Ovary (tissue), 9 donors: ENCODE results near the gene COPE. TPM values are rescaled to one million over a fixed set of nuclear protein-coding genes. Genes with fewer than 3 reads are reported as not detected.

Experiments
- DNase-seq, 5 donors: peaks; one replicate each; pipeline ENCODE4 v3.0.0-alpha.2; 2019 to 2020
- H3K27ac ChIP-seq, 2 donors: fragments of 200-600 bp; one replicate each; pipeline versions ENCODE4 v1.5.1 to v1.8.0; 2019 to 2022
- H3K27me3 ChIP-seq: fragments of 200-600 bp; one replicate; pipeline ENCODE4 v1.8.0; 2022
- H3K36me3 ChIP-seq: fragments of 200-600 bp; sonication (generic); one replicate; pipeline ENCODE4 v1.5.1; 2019
- H3K4me1 ChIP-seq: one replicate; pipeline ENCODE4 v1.8.1; 2013; ENCODE audit warnings: mild to moderate bottlenecking, moderate library complexity; ENCODE audit not compliant: insufficient read depth
- H3K4me3 ChIP-seq: fragments of 200-600 bp; sonication (generic); one replicate; pipeline ENCODE4 v1.5.1; 2017
- H3K9me3 ChIP-seq, 2 donors: fragments of 200-600 bp in 1 of 2; sonication (generic) in 1 of 2; one replicate each; pipeline versions ENCODE4 v1.5.1 to v1.8.1; 2013 to 2019; ENCODE audit warnings: mild to moderate bottlenecking in 1 of 2, moderate library complexity in 1 of 2
- EP300 ChIP-seq: sonication (generic); formaldehyde crosslinking; IDR thresholded peaks from one replicate; pipeline ENCODE4 v1.6.1; 2017; ENCODE audit warnings: antibody characterized with exemption
- POLR2A ChIP-seq: fragments of 450-650 bp; IDR thresholded peaks from one replicate; pipeline ENCODE4 v1.6.1; 2017; ENCODE audit warnings: antibody characterized with exemption, mild to moderate bottlenecking, moderate library complexity
- WGBS, 3 donors: extraction: QIAGEN DNeasy Blood & Tissue Kit in 1 of 3; methylation state at CpG; one replicate each; pipeline versions ENCODE4 v1.1.5 to v1.1.7; 2013 to 2017; 5-methylcytosine and 5-hydroxymethylcytosine counted together
- intact Hi-C, 4 donors: fragments of 100-400 bp; cut with DNase I; formaldehyde crosslinking; loops; one replicate each; pipeline versions ENCODE4 v1.11.0 to v1.15.1; 2022 to 2023
- polyA plus RNA-seq, 2 donors: library from polyadenylated mRNA; stranded (reverse); fragments of 200-250 nt in 1 of 2; fragments of 350-450 nt in 1 of 2; fragmentation: Illumina TruSeq in 1 of 2; extraction: RNeasy Lipid Tissue Mini Kit (QIAGEN cat#74804) in 1 of 2; gene quantifications; one replicate each; pipeline ENCODE4 v1.2.3, GENCODE V29; 2013 to 2014
- total RNA-seq, 7 donors: library from RNA; depleted of rRNA in 2 of 7; stranded (reverse); fragments of >200 nt in 2 of 7; fragmentation: NEBNext Ultra II Directional in 3 of 7; extraction: Animal tissue kit (Norgen Biotek cat#: 25700) in 3 of 7; gene quantifications; one replicate each; pipeline versions ENCODE4 v1.1.0 to v1.2.4, GENCODE V29; 2016 to 2023
- TF ChIP-seq, protein P1 (sequence below), 3 donors: fragments of 450-650 bp in 2 of 3; fragments of 200-600 bp in 1 of 3; IDR thresholded peaks; one replicate each; pipeline versions ENCODE4 v1.5.1 to v1.8.0; 2016 to 2022; ENCODE audit warnings: antibody characterized with exemption in 3 of 3, mild to moderate bottlenecking in 1 of 3
- donor health status: DM: no; HTN: no; CAD: no; lungs with moderate emphysema.
- donor health status: DM: no; HTN: no; CAD: no.
- donor health status: Bipolar disorder and iron deficiency.
- donor health status: DM: yes; HTN: yes; CAD: no.
- donor health status: DM: no; HTN: no; CAD: no.
- donor health status: DM: yes; HTN: yes; CAD: no.

Gene COPE
- total and polyA plus RNA-seq, 9 donors, result 11.3 to 140 (median 115) TPM

DNA sequence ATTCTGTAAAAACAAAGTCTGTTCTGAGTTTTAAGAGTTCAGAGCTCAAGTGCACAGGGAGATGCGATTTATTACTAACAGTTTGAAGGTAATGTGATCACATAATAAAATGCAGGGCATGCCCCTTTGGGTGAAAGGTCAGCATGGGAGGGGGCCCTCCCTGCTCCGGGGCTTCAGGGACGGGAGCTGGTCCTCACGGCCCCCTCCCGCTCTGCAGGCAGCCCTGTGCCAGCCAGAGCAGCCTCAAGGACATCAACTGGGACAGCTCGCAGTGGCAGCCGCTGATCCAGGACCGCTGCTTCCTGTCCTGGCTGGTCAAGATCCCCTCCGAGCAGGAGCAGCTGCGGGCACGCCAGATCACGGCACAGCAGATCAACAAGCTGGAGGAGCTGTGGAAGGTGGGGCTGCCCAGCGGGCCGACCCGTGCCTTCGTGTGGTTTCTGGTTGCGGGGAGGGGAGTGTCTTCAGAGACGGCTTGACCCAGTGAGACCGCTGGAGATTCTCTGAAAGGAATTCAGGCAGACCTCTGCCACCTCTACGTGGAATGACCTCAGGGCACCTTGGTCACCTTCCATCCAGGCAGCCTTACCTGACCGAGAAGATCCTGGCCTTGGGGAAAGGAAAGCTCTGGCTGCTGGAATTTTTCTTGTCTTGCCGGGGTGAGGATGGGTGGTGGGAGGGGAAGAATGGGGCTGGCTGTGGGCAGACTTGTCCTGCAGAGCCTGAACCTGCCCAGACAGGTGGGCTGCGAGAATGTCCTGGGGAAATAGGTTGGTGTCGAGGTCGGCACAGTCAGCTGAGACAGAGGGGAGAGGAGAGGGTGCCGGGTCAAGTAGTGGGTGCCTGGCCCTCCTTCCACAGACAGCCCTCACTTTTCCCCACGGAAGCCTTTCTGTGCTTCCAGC is 68.5 kb downstream of the COPE start:
- 27 to 47% (median 33%) methylated on average over 27 of the region's 27 CpGs for WGBS, 3 donors
- Histone ChIP-seq H3K27me3 (no peaks in the 10 kb centered on the region), H3K4me3 (no peak overlapping the region), H3K27ac (peak overlapping the region in 1 of 2 donors; percentile 73), H3K9me3 (no peaks in the 10 kb centered on the region), H3K4me1 (peaks cover 31% of the 10 kb centered on the region), H3K36me3 (no peaks in the 10 kb centered on the region)
- TF ChIP-seq EP300 (no peak), POLR2A (no peak)
- TF ChIP-seq, protein P1, sequence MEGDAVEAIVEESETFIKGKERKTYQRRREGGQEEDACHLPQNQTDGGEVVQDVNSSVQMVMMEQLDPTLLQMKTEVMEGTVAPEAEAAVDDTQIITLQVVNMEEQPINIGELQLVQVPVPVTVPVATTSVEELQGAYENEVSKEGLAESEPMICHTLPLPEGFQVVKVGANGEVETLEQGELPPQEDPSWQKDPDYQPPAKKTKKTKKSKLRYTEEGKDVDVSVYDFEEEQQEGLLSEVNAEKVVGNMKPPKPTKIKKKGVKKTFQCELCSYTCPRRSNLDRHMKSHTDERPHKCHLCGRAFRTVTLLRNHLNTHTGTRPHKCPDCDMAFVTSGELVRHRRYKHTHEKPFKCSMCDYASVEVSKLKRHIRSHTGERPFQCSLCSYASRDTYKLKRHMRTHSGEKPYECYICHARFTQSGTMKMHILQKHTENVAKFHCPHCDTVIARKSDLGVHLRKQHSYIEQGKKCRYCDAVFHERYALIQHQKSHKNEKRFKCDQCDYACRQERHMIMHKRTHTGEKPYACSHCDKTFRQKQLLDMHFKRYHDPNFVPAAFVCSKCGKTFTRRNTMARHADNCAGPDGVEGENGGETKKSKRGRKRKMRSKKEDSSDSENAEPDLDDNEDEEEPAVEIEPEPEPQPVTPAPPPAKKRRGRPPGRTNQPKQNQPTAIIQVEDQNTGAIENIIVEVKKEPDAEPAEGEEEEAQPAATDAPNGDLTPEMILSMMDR (IDR thresholded peaks at IDR 0.05), result no peak
- intact Hi-C loops, result loop anchor here in 1 of 4 donors (10.0 kb wide), 1 partner anchor 256 kb away; no protein-coding TSS in a partner anchor
- peak in 2 of 5 donors; percentile 63 to 68 for DNase-seq

DNA sequence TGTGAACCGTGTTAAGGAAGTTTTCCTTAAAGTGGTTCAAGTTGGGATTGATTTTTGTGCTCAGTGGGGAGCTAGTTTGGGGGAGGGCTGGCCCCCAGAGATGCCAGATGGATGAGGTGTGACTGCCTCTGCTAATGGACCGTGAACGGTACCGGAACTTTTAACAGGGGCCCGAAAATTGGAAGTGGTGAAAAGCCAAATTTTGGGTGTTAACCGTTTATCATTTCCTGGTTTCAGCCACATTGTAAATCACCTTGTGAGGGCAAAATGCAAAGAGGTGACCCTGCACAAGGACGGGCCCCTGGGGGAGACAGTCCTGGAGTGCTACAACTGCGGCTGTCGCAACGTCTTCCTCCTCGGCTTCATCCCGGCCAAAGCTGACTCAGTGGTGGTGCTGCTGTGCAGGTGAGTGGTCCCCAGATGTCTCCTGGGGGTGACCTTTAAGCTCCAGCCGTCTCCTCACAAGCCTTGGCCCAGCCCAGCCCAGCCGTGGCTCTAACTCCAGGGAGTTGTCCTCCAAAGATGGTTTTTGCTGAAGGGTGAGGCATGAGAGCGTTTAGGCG is 69.3 kb downstream of the COPE start:
- no peak for TF ChIP-seq POLR2A
- TF ChIP-seq, protein P1 (IDR thresholded peaks at IDR 0.05), result no peak
- TF ChIP-seq EP300, result no peak
- peak overlapping the region; percentile 3 to 73 for H3K27ac ChIP-seq
- no peaks in the 10 kb centered on the region for H3K36me3 ChIP-seq
- H3K4me3 ChIP-seq, result no peak overlapping the region
- intact Hi-C loops, result loop anchor here (2.0 to 10.0 kb wide), 5 partner anchors 253 to 398 kb away; no protein-coding TSS in a partner anchor
- H3K27me3 ChIP-seq, result no peaks in the 10 kb centered on the region
- peaks cover 36% of the 10 kb centered on the region for H3K4me1 ChIP-seq
- no peaks in the 10 kb centered on the region for H3K9me3 ChIP-seq
- 33 to 36% (median 36%) methylated on average over 16 of the region's 16 CpGs for WGBS, 3 donors
- DNase-seq, result no peak

Other genes with a start within 250 kb of the COPE start
- gene CRTC1, start 235.7 kb downstream of the COPE start, total RNA-seq, result 10 to 100 TPM in 5 of 7 donors, 1 to 10 TPM in 2; 2.4 to 19.5 (median 14.6) TPM
- gene CRTC1, start 235.7 kb downstream of the COPE start, polyA plus RNA-seq, result 1 to 10 TPM; 2.3 to 8.4 TPM
- under 1 TPM in 4 of 7 donors, not detected in 3; 0.17 to 0.92 (median 0.52) TPM for gene COMP, start 128.1 kb downstream of the COPE start, total RNA-seq
- gene COMP, start 128.1 kb downstream of the COPE start, polyA plus RNA-seq, result under 1 TPM; 0.08 to 0.35 TPM
- gene UPF1, start 87.4 kb downstream of the COPE start, total RNA-seq, result 10 to 100 TPM; 38.0 to 89.0 (median 62.0) TPM
- 10 to 100 TPM; 35.4 to 37.1 TPM for gene UPF1, start 87.4 kb downstream of the COPE start, polyA plus RNA-seq
- gene CERS1, start 23.2 kb downstream of the COPE start, total RNA-seq, result 1 to 10 TPM in 3 of 7 donors, under 1 TPM in 4; 0.36 to 2.6 (median 0.99) TPM
- 1 to 10 TPM; 1.2 to 1.7 TPM for gene CERS1, start 23.2 kb downstream of the COPE start, polyA plus RNA-seq
- gene DDX49, start 328 bp upstream of the COPE start, total RNA-seq, result 10 to 100 TPM; 25.2 to 37.9 (median 32.8) TPM
- gene DDX49, start 328 bp upstream of the COPE start, polyA plus RNA-seq, result 10 to 100 TPM; 19.4 to 37.8 TPM
- gene HOMER3, start 21.8 kb upstream of the COPE start, total RNA-seq, result 10 to 100 TPM; 15.1 to 29.2 (median 18.6) TPM
- 10 to 100 TPM in 1 of 2 donors, 1 to 10 TPM in 1; 7.8 to 28.4 TPM for gene HOMER3, start 21.8 kb upstream of the COPE start, polyA plus RNA-seq
- gene SUGP2, start 114.1 kb upstream of the COPE start, total RNA-seq, result 10 to 100 TPM; 29.1 to 81.9 (median 57.0) TPM
- 10 to 100 TPM; 27.0 to 37.1 TPM for gene SUGP2, start 114.1 kb upstream of the COPE start, polyA plus RNA-seq
- 10 to 100 TPM; 11.2 to 27.5 (median 14.8) TPM for gene ARMC6, start 114.2 kb upstream of the COPE start, total RNA-seq
- 10 to 100 TPM in 1 of 2 donors, 1 to 10 TPM in 1; 7.0 to 14.6 TPM for gene ARMC6, start 114.2 kb upstream of the COPE start, polyA plus RNA-seq
- gene SLC25A42, start 144.6 kb upstream of the COPE start, total RNA-seq, result 10 to 100 TPM in 6 of 7 donors, 1 to 10 TPM in 1; 9.5 to 34.3 (median 23.2) TPM
- gene SLC25A42, start 144.6 kb upstream of the COPE start, polyA plus RNA-seq, result 10 to 100 TPM in 1 of 2 donors, 1 to 10 TPM in 1; 6.5 to 18.8 TPM
- 10 to 100 TPM; 15.9 to 33.9 (median 23.9) TPM for gene TMEM161A, start 219.1 kb upstream of the COPE start, total RNA-seq
- 10 to 100 TPM in 1 of 2 donors, 1 to 10 TPM in 1; 3.2 to 28.1 TPM for gene TMEM161A, start 219.1 kb upstream of the COPE start, polyA plus RNA-seq